SU-DHL-6 (cell line): ENCODE results near the gene PIPOX.

ENCODE experiments used
- H2AFZ ChIP-seq: fragments of 200-600 bp; sonication (generic); 2 replicates; pipeline ENCODE4 v1.6.1; 2014; ENCODE audit warnings: low read depth, mild to moderate bottlenecking, moderate library complexity, mixed read lengths, antibody characterized with exemption, low read length; ENCODE audit not compliant: severe bottlenecking
- H3F3A ChIP-seq: fragments of 200-600 bp; shearing (Covaris generic); 2 replicates; pipeline ENCODE4 v1.6.0; 2016; ENCODE audit warnings: antibody characterized with exemption, mild to moderate bottlenecking; ENCODE audit not compliant: insufficient read depth
- H3K27ac ChIP-seq: fragments of 200-600 bp; sonication (generic); 2 replicates; pipeline ENCODE4 v1.5.1; 2016; ENCODE audit warnings: low read depth, mild to moderate bottlenecking, low read length, moderate library complexity, mixed read lengths
- H3K27me3 ChIP-seq: fragments of 200-600 bp; sonication (generic), shearing (Covaris generic); 2 replicates; pipeline ENCODE4 v1.6.0; 2014; ENCODE audit warnings: mild to moderate bottlenecking, low read length
- H3K36me3 ChIP-seq: fragments of 200-600 bp; sonication (generic); 2 replicates; pipeline ENCODE4 v1.6.1; 2014; ENCODE audit warnings: mild to moderate bottlenecking, low read length, mixed read lengths
- H3K4me2 ChIP-seq: fragments of 300-600, 200-600 bp; shearing (Covaris generic), sonication (generic); 2 replicates; pipeline ENCODE4 v1.6.0; 2014; ENCODE audit warnings: low read length, low read depth, mild to moderate bottlenecking; ENCODE audit not compliant: poor library complexity, severe bottlenecking
- H3K4me3 ChIP-seq: fragments of 200-600 bp; sonication (generic); 2 replicates; pipeline ENCODE4 v1.5.1; 2014; ENCODE audit warnings: antibody characterized with exemption, low read length, mild to moderate bottlenecking, mixed read lengths; ENCODE audit not compliant: insufficient read depth, poor library complexity, severe bottlenecking
- H3K79me2 ChIP-seq: fragments of 200-600 bp; sonication (generic); 2 replicates; pipeline ENCODE4 v1.6.1; 2014; ENCODE audit warnings: mild to moderate bottlenecking, low read length, moderate library complexity; ENCODE audit not compliant: insufficient read depth
- H3K9ac ChIP-seq: fragments of 200-600 bp; sonication (generic); 2 replicates; pipeline ENCODE4 v1.7.0; 2014; ENCODE audit warnings: mild to moderate bottlenecking, low read length
- H3K9me2 ChIP-seq: fragments of 200-600 bp; sonication (generic); replicated peaks from 2 replicates; pipeline ENCODE4 v1.6.1; 2014; ENCODE audit warnings: low read length; ENCODE audit not compliant: insufficient read depth
- H3K9me3 ChIP-seq: fragments of 200-600 bp; sonication (generic); 2 replicates; pipeline ENCODE4 v1.6.1; 2014; ENCODE audit warnings: low read length, mixed read lengths; ENCODE audit not compliant: insufficient read depth
- H4K20me1 ChIP-seq: fragments of 200-600 bp; sonication (generic); 2 replicates; pipeline ENCODE4 v1.6.1; 2014; ENCODE audit warnings: low read depth, mild to moderate bottlenecking, antibody characterized with exemption, low read length, moderate library complexity, mixed read lengths
- CTCF ChIP-seq: fragments of 200-600 bp; sonication (generic); IDR thresholded peaks from one replicate; pipeline ENCODE4 v1.5.1; 2017; ENCODE audit warnings: antibody characterized with exemption, mild to moderate bottlenecking, low read length, moderate library complexity; ENCODE audit not compliant: insufficient read depth, poor library complexity, severe bottlenecking
- EZH2phosphoT487 ChIP-seq: fragments of 200-600 bp; sonication (generic), shearing (Covaris generic); conservative IDR thresholded peaks from 2 replicates; pipeline ENCODE4 v1.6.1; 2018; ENCODE audit warnings: mild to moderate bottlenecking, antibody characterized with exemption, low read length, moderate library complexity, mixed read lengths

PIPOX gene

GRCh38 chr17:29102046-29102445 lies 59.1 kb downstream of the PIPOX start:
- Histone ChIP-seq H3K36me3 (no peaks in the 10 kb centered on the region), H3K9ac (no peak overlapping the region), H3K27ac (no peak overlapping the region), H3K4me3 (no peak overlapping the region), H3F3A (no peaks in the 10 kb centered on the region), H2AFZ (no peak overlapping the region), H3K27me3 (no peaks in the 10 kb centered on the region), H3K79me2 (no peaks in the 10 kb centered on the region), H3K9me2 (no peaks in the 10 kb centered on the region), H4K20me1 (no peaks in the 10 kb centered on the region), H3K9me3 (no peaks in the 10 kb centered on the region), H3K4me2 (no peak overlapping the region)
- TF ChIP-seq CTCF (no peak), EZH2phosphoT487 (no peak)

GRCh38 chr17:29102741-29103181 lies 59.8 kb downstream of the PIPOX start:
- H3K9me2 ChIP-seq = no peaks in the 10 kb centered on the region
- no peak overlapping the region for H3K4me2 ChIP-seq
- H3F3A ChIP-seq = no peaks in the 10 kb centered on the region
- H3K4me3 ChIP-seq = no peak overlapping the region
- no peak overlapping the region for H3K27ac ChIP-seq
- no peak overlapping the region for H2AFZ ChIP-seq
- TF ChIP-seq CTCF (no peak), EZH2phosphoT487 (no peak)
- H3K27me3 ChIP-seq = no peaks in the 10 kb centered on the region
- H3K79me2 ChIP-seq = no peaks in the 10 kb centered on the region
- H4K20me1 ChIP-seq = no peaks in the 10 kb centered on the region
- no peaks in the 10 kb centered on the region for H3K36me3 ChIP-seq
- no peak overlapping the region for H3K9ac ChIP-seq
- no peaks in the 10 kb centered on the region for H3K9me3 ChIP-seq

GRCh38 chr17:29103341-29103740 lies 60.4 kb downstream of the PIPOX start:
- Histone ChIP-seq H3K4me3 (no peak overlapping the region), H3K27ac (no peak overlapping the region), H2AFZ (no peak overlapping the region), H3K9me2 (no peaks in the 10 kb centered on the region), H3K4me2 (no peak overlapping the region), H3F3A (no peaks in the 10 kb centered on the region), H3K27me3 (no peaks in the 10 kb centered on the region), H4K20me1 (no peaks in the 10 kb centered on the region), H3K79me2 (no peaks in the 10 kb centered on the region), H3K36me3 (no peaks in the 10 kb centered on the region), H3K9ac (no peak overlapping the region), H3K9me3 (no peaks in the 10 kb centered on the region)
- no peak for TF ChIP-seq CTCF
- TF ChIP-seq EZH2phosphoT487 = no peak
